ENCODE results near the gene L3MBTL3. TPM values are rescaled to one million over a fixed set of nuclear protein-coding genes. Genes with fewer than 3 reads are reported as not detected.

The L3MBTL3 gene
- total RNA-seq, 1 donor from 2014 or later = 20.8 TPM

DNA sequence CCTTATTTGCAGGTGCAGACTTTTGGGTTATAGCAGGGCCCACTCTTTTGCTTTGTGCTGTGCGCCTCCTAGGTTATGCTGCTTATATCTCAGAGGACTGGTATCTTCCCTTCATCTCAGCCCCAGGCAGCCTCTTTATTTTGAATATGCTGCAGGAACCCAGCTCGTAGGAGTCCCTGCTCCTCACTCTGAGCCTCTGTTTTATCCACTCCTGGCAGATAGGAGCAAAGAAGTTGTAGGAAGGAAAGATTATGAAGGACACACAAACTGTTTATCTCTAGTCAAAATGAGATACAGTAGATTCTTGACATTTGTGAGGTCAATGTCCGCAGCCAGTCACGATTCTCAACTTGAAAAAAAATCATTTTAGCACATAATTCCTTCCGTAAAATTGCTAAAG is 15.6 kb downstream of the L3MBTL3 start:
- H3K27ac Mint-ChIP-seq (ENCODE audit: unreplicated experiment) = no peak overlapping the region
- no peak overlapping the region for H3K4me3 Mint-ChIP-seq (ENCODE audit: unreplicated experiment)
- peaks cover 2% of the 10 kb centered on the region for H3K36me3 Mint-ChIP-seq (ENCODE audit: unreplicated experiment)
- no peak for DNase-seq (ENCODE audit: extremely low spot score, unreplicated experiment)
- no peaks in the 10 kb centered on the region for H3K9me3 Mint-ChIP-seq (ENCODE audit: unreplicated experiment)
- TF ChIP-seq, protein P1, sequence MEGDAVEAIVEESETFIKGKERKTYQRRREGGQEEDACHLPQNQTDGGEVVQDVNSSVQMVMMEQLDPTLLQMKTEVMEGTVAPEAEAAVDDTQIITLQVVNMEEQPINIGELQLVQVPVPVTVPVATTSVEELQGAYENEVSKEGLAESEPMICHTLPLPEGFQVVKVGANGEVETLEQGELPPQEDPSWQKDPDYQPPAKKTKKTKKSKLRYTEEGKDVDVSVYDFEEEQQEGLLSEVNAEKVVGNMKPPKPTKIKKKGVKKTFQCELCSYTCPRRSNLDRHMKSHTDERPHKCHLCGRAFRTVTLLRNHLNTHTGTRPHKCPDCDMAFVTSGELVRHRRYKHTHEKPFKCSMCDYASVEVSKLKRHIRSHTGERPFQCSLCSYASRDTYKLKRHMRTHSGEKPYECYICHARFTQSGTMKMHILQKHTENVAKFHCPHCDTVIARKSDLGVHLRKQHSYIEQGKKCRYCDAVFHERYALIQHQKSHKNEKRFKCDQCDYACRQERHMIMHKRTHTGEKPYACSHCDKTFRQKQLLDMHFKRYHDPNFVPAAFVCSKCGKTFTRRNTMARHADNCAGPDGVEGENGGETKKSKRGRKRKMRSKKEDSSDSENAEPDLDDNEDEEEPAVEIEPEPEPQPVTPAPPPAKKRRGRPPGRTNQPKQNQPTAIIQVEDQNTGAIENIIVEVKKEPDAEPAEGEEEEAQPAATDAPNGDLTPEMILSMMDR (IDR thresholded peaks at IDR 0.05) = no peak
- H3K4me1 Mint-ChIP-seq (ENCODE audit: unreplicated experiment) = peaks cover 9% of the 10 kb centered on the region
- H3K27me3 Mint-ChIP-seq (ENCODE audit: unreplicated experiment) = no peaks in the 10 kb centered on the region

DNA sequence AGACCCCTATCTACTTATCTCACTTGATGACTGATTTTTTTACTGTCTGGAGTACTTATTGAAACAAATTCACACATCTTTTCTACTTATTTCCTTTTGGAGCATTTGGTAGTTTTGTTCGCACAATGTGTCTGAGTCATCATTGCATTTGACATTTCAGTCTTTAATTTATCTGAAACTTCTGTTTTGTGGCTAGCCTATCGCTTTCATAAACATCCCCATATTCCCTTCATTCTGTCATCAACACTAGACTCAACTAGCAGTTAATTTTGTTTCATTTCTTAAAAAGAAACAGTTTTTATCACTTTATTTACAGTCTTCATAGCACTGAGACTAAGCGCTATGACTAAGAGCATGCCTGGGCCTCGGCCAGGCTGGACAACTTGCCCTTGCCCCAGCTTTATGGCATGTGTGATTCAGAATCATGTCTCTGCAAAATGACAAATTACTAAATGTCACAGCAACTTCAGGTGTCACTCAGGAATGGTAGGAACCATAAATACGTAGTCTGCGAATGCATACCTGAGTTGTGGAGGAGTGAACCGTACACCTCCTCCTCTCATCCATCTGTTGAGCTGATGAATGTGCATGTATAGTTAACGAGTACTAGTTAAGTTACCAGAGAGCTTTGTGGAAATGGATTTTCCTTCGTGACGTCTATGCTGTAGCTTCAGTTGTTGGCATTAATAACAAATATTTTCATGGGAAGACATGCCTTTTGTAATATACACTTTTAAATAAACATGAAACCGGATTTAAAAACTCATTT is 16.2 kb downstream of the L3MBTL3 start:
- DNase-seq (ENCODE audit: extremely low spot score, unreplicated experiment) = no peak
- Mint-ChIP-seq H3K36me3 (ENCODE audit: unreplicated experiment) (peaks cover 2% of the 10 kb centered on the region), H3K4me3 (ENCODE audit: unreplicated experiment) (no peak overlapping the region)

DNA sequence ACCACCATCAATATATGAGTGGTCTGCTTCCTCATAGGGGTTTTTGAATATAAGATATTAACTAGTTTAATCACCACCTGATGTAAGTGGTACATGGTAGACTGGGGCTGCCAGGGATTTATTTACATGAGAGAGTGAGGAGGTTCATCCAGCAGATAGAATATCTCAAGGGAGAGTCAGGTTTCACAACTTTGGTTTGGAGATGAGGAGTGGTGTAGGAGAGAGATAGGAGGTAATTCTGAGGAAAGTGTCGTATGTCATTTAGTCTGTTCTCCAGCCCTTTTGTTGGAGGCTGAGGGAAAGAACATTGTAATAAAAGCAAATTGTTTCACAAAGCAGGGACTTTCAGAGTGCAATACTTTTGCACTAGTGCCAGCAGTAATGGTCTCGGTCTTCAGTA is 16.8 kb downstream of the L3MBTL3 start:
- H3K4me1 Mint-ChIP-seq (ENCODE audit: unreplicated experiment) = peaks cover 9% of the 10 kb centered on the region
- peaks cover 2% of the 10 kb centered on the region for H3K36me3 Mint-ChIP-seq (ENCODE audit: unreplicated experiment)
- TF ChIP-seq, protein P1 (IDR thresholded peaks at IDR 0.05) = no peak
- H3K4me3 Mint-ChIP-seq (ENCODE audit: unreplicated experiment) = no peak overlapping the region
- no peaks in the 10 kb centered on the region for H3K27me3 Mint-ChIP-seq (ENCODE audit: unreplicated experiment)
- H3K9me3 Mint-ChIP-seq (ENCODE audit: unreplicated experiment) = no peaks in the 10 kb centered on the region
- no peak for DNase-seq (ENCODE audit: extremely low spot score, unreplicated experiment)
- H3K27ac Mint-ChIP-seq (ENCODE audit: unreplicated experiment) = no peak overlapping the region

More for the DNA sequence above, 16.2 kb downstream of the L3MBTL3 start:
- Mint-ChIP-seq H3K9me3 (ENCODE audit: unreplicated experiment) (no peaks in the 10 kb centered on the region), H3K27ac (ENCODE audit: unreplicated experiment) (peak overlapping the region; percentile 28), H3K4me1 (ENCODE audit: unreplicated experiment) (peaks cover 9% of the 10 kb centered on the region), H3K27me3 (ENCODE audit: unreplicated experiment) (no peaks in the 10 kb centered on the region)
- TF ChIP-seq, protein P1 (IDR thresholded peaks at IDR 0.05) = no peak

DNA sequence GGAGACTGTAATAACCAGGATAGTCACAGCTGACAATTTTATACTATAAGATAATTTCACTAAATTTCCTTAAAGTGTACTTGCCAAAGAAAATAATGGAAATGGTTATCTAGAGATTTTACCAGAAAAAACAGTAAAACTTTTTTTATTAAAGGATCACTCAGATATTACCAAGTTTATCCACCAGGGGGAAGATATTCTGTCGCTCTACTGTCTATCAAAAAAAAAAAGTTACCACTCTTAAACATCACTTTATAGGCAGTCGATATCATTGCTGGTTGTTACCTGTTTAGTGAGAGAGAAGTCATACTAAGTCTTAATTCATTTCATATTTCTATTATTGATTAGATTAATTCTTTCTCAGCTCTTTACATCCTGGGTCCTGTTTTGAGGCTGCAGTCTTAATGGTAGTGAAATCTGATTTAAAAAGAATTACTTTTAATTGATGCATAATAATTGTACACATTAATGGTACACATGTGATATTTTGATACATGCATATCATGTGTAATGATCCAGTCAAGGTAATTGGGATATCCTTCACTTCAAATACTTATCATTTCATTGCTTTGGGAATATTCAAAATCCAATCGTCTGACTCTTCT is 18.9 kb downstream of the L3MBTL3 start:
- Mint-ChIP-seq H3K9me3 (ENCODE audit: unreplicated experiment) (no peaks in the 10 kb centered on the region), H3K27ac (ENCODE audit: unreplicated experiment) (no peak overlapping the region)

DNA sequence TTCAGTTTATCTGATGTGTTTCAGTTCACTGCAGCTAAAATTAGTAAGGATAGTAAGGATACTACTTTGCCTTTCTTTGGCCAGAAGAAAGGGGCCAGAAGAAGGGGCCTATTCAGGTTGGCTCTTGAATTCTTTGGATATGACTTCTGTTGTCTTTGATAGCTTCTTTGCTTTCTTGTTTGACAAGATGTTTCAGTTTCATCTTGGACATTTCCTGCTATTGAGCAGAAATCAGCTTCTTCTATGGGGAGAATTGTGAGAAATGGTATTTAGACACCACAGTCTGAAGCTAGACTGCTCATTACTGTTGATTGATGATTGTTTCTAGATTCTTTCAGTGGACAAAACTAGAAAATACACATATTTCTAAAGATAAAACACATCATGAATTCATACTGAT is 23.2 kb downstream of the L3MBTL3 start:
- Mint-ChIP-seq H3K9me3 (ENCODE audit: unreplicated experiment) (no peaks in the 10 kb centered on the region), H3K36me3 (ENCODE audit: unreplicated experiment) (peaks cover 17% of the 10 kb centered on the region), H3K4me1 (ENCODE audit: unreplicated experiment) (peaks cover 6% of the 10 kb centered on the region), H3K4me3 (ENCODE audit: unreplicated experiment) (no peak overlapping the region), H3K27ac (ENCODE audit: unreplicated experiment) (no peak overlapping the region), H3K27me3 (ENCODE audit: unreplicated experiment) (no peaks in the 10 kb centered on the region)
- TF ChIP-seq, protein P1 (IDR thresholded peaks at IDR 0.05) = no peak
- no peak for DNase-seq (ENCODE audit: extremely low spot score, unreplicated experiment)

More for the DNA sequence above, 18.9 kb downstream of the L3MBTL3 start:
- TF ChIP-seq, protein P1 (IDR thresholded peaks at IDR 0.05) = peak; percentile 57
- Mint-ChIP-seq H3K4me1 (ENCODE audit: unreplicated experiment) (peaks cover 9% of the 10 kb centered on the region), H3K4me3 (ENCODE audit: unreplicated experiment) (no peak overlapping the region), H3K27me3 (ENCODE audit: unreplicated experiment) (no peaks in the 10 kb centered on the region), H3K36me3 (ENCODE audit: unreplicated experiment) (peaks cover 4% of the 10 kb centered on the region)
- DNase-seq (ENCODE audit: extremely low spot score, unreplicated experiment) = no peak
